Thyroid gland (tissue), 4 donors: ENCODE measurements around the gene PAX3.

Experiments used
- CTCF ChIP-seq, 6 experiments: fragments of 200-600 bp in 3 of 6; fragments of 450-650 bp in 3 of 6; sonication (generic) in 3 of 6; IDR thresholded peaks; one replicate each; pipeline ENCODE4 v1.5.1; 2016 to 2019; ENCODE audit warnings: antibody characterized with exemption in 6 of 6, mild to moderate bottlenecking in 2 of 6, inconsistent platforms in 1 of 6, moderate library complexity in 1 of 6
- POLR2A ChIP-seq, 2 donors: fragments of 450-650 bp; IDR thresholded peaks; one replicate each; pipeline ENCODE4 v1.6.1; 2017; ENCODE audit warnings: antibody characterized with exemption in 2 of 2, mild to moderate bottlenecking in 2 of 2, moderate library complexity in 1 of 2

DNA sequence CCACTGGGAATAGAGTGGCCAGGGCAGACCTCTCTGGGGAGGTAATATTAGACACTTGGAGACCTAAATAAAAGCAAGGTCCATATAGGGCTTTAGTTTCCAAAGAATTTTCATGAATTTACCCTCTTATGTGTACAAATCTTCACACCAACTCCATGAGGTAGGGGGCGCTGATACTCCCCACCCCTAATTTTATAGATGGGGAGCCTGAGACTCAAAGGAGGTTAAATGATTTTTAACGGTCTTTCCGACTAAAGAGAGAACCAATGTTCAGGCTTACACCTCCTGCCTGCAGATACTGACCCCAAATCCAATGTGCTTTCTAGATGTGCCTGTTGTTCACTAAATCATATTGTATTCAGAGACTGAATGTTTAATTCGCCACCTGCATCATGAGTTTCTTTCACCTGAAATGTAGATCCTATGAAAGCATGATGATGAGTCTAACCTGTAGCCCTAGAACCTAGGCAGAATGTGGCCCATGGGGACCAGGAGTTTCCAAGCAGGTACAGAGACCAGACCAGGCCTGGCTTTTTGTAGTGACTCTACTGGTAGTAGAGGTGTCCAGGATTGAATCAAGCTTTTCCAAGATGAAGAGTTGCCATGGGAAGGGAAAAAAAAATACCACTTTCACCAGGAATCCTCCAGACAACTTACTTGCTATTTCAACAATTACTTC is 16.8 kb upstream of the PAX3 start:
- no peak for TF ChIP-seq CTCF (IDR thresholded peaks at IDR 0.05)
- no peak for TF ChIP-seq POLR2A (IDR thresholded peaks at IDR 0.05)
